Subcutaneous abdominal adipose tissue (tissue), 5 donors: ENCODE measurements around the gene SCLY.

ENCODE experiments used
- H3K27ac ChIP-seq: one replicate; pipeline ENCODE4 v1.7.0; 2013; ENCODE audit warnings: low read depth, mild to moderate bottlenecking, inconsistent platforms, low read length, moderate library complexity
- H3K27me3 ChIP-seq, 5 donors: one replicate each; pipeline ENCODE4 v1.7.0; 2013; ENCODE audit warnings: low read length in 5 of 5, inconsistent platforms in 1 of 5; ENCODE audit not compliant: control insufficient read depth in 5 of 5, insufficient read depth in 4 of 5
- H3K36me3 ChIP-seq, 5 donors: one replicate each; pipeline ENCODE4 v1.7.0; 2013; ENCODE audit warnings: low read length in 5 of 5; ENCODE audit not compliant: control insufficient read depth in 5 of 5, insufficient read depth in 5 of 5
- H3K4me1 ChIP-seq, 5 donors: one replicate each; pipeline ENCODE4 v1.7.0; 2013; ENCODE audit warnings: low read length in 5 of 5, mild to moderate bottlenecking in 3 of 5, moderate library complexity in 1 of 5; ENCODE audit not compliant: control insufficient read depth in 5 of 5, insufficient read depth in 5 of 5
- H3K4me3 ChIP-seq, 5 donors: one replicate each; pipeline ENCODE4 v1.7.0; 2013; ENCODE audit warnings: low read length in 5 of 5, low read depth in 1 of 5
- H3K9ac ChIP-seq, 5 donors: one replicate each; pipeline ENCODE4 v1.7.0; 2013; ENCODE audit warnings: low read length in 5 of 5, mild to moderate bottlenecking in 4 of 5, moderate library complexity in 3 of 5
- H3K9me3 ChIP-seq, 5 donors: one replicate each; pipeline ENCODE4 v1.7.0; 2013; ENCODE audit warnings: low read length in 5 of 5; ENCODE audit not compliant: control insufficient read depth in 5 of 5
- donor health status: healthy.
- donor health status: healthy.
- donor health status: healthy.
- donor health status: healthy.
- donor health status: healthy.

Gene SCLY

DNA sequence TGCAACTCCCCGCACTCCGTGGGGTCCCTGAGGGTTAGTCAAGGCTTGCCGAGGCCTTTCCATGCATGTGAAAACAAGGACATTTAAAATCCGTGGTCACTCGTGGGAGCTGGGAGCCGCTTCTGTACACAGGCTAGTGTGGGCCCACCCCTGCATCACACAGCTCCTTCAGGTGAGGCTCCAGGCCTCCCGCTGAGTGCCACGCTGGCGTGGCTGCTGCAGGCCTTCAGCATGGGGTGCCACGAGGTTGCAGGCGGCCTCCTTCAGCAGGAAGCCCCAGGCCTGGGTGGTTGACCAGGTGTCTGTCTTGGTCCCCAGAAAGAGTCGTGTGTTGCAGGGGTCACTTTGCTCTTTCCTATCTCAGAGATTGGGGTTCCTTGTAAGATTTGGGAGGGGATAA lies 84.2 kb downstream of the SCLY start:
- Histone ChIP-seq H3K4me3 (no peak overlapping the region), H3K27ac (no peak overlapping the region), H3K4me1 (peaks cover 3 to 43% (median 24%) of the 10 kb centered on the region in 5 donors)

DNA sequence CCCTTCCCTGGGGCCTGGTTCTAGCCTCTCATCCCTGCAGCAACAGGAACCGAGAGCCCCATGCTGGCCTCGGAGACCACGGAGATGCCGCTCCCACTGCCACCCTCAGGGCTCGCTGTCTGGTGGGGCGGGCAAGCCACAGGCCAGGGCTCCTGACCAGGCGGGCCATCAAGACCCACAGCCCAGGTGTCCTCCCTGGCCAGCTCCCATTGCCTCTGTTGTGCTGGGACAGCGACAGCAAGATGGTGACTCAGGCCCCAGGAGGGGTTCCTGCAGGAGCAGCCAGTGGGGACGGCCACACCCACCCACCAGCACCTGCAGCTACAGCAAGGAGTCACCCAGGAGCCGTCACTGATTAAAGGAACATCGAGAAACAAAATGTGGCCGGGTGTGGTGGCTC lies 85.0 kb downstream of the SCLY start:
- H3K27me3 ChIP-seq, result no peaks in the 10 kb centered on the region
- no peak overlapping the region for H3K27ac ChIP-seq
- no peaks in the 10 kb centered on the region for H3K9me3 ChIP-seq
- H3K36me3 ChIP-seq, result peaks cover 0 to 13% (median 0%) of the 10 kb centered on the region in 5 donors
- no peak overlapping the region for H3K4me3 ChIP-seq
- H3K9ac ChIP-seq, result no peak overlapping the region
- H3K4me1 ChIP-seq, result peaks cover 2 to 36% (median 24%) of the 10 kb centered on the region in 5 donors

More for the DNA sequence above, 84.2 kb downstream of the SCLY start:
- no peak overlapping the region for H3K9ac ChIP-seq
- peaks cover 0 to 14% (median 0%) of the 10 kb centered on the region in 5 donors for H3K36me3 ChIP-seq
- no peaks in the 10 kb centered on the region for H3K9me3 ChIP-seq
- no peaks in the 10 kb centered on the region for H3K27me3 ChIP-seq

DNA sequence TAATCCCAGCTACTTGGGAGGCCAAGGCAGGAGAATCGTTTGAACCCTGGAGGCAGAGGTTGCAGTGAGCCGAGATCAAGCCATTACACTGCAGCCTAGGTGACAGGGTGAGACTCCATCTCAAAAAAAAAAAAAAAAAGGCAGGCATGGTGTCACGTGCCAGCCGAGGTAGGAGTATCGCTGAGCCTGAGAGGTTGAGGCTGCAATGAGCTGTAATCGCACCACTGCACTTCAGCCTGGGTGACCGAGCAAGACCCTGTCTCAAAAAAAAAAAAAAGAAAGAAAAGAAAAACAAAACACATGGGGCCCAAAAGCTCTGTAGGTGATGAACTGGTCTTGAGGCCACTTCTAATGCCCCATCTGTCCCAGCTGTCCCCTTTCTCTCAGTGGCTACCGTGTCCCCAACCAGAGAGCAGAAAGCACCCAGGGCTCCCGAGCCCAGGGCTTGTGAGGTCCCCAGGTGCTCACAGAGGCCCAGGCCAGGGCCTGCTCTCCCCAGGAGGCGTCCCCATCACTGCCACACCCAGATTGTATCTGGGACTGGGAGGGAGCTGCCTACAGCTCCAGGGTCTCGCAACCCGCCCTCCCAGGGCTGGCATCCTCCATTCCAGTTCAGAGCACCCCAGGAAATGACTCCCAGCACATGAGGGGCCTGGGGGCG lies 86.2 kb downstream of the SCLY start:
- Histone ChIP-seq H3K36me3 (peaks cover 0 to 6% (median 0%) of the 10 kb centered on the region in 5 donors), H3K27me3 (no peaks in the 10 kb centered on the region), H3K27ac (no peak overlapping the region), H3K4me1 (peaks cover 0 to 24% (median 16%) of the 10 kb centered on the region in 5 donors), H3K4me3 (no peak overlapping the region), H3K9ac (peak overlapping the region in 1 of 5 donors; percentile 9), H3K9me3 (no peaks in the 10 kb centered on the region)

DNA sequence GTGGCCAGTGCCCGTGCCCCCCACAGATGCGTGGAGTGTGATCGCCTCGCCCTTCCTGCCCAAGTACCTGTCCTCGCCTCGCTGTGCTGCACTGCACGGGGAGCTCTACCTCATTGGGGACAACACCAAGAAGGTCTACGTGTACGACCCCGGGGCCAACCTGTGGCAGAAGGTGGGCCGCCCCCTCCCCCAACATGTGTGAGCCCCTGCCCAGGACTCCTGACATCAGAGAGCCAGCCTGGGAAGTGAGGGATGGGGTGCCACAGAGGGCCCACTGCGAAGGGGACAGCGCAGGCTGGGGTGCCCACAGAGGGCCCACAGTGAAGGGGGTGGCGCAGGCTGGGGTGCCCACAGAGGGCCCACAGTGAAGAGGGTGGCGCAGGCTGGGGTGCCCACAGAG lies 88.2 kb downstream of the SCLY start:
- Histone ChIP-seq H3K4me1 (peaks cover 0 to 11% (median 4%) of the 10 kb centered on the region in 5 donors), H3K27ac (no peak overlapping the region), H3K27me3 (no peaks in the 10 kb centered on the region), H3K9me3 (no peaks in the 10 kb centered on the region), H3K4me3 (no peak overlapping the region), H3K9ac (no peak overlapping the region), H3K36me3 (peaks cover 0 to 6% (median 0%) of the 10 kb centered on the region in 5 donors)
